ENCODE results near the gene AGMO. TPM values are rescaled to one million over a fixed set of nuclear protein-coding genes. Genes with fewer than 3 reads are reported as not detected.

AGMO gene
- total RNA-seq, 1 experiment from 2014 or later = not detected

DNA sequence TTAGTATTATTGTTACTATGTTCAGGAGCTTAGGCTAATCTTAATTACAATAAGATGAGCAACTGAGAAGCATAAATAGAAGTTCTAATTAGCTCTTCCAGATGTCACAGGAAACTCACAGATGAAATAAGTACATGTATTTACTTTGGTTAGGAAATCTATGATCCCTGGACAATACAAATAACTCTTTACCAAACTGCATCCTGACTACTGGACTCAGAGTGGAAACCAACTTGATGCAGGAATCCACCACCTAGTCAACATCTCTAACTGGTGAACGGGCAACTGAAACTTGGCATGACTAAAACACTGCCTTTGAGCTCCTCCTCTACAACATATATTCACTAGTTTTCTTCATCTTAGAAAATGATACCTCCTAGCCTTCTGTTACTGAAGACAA, 193.2 kb downstream of the AGMO start:
- Histone ChIP-seq H3K9me2 (ENCODE audit: insufficient read depth) (no peaks in the 10 kb centered on the region), H3K9me3 (ENCODE audit: control insufficient read depth in 1 of 2, insufficient read depth in 1 of 2, low read depth in 1 of 2, low read length in 2 of 2) (no peaks in the 10 kb centered on the region), H2AFZ (ENCODE audit: low read depth, low read length, poor library complexity, severe bottlenecking) (no peak overlapping the region), H3K27ac (ENCODE audit: low read depth, low read length) (no peak overlapping the region), H3K36me3 (ENCODE audit: control insufficient read depth in 1 of 2, insufficient read depth in 2 of 2, low read length in 2 of 2) (no peaks in the 10 kb centered on the region), H3K4me1 (ENCODE audit: control insufficient read depth in 1 of 2, insufficient read depth in 2 of 2, low read length in 2 of 2) (no peaks in the 10 kb centered on the region), H3K79me2 (ENCODE audit: insufficient read depth, low read length) (no peaks in the 10 kb centered on the region), H3K4me3 (replicated peaks in 1 of 2; ENCODE audit: low read depth in 1 of 2, low read length in 2 of 2) (no peak overlapping the region), H3K9ac (ENCODE audit: low read length) (no peak overlapping the region), H3K4me2 (ENCODE audit: low read length) (no peak overlapping the region), H3K27me3 (ENCODE audit: insufficient read depth, low read length) (no peaks in the 10 kb centered on the region), H4K20me1 (ENCODE audit: insufficient read depth) (no peaks in the 10 kb centered on the region)
- ChIA-PET RAD21 (ENCODE audit: low non-redundant PET in 1 of 2, low total read pairs in 2 of 2, uncharacterized antibody in 2 of 2, unreplicated experiment in 2 of 2) (no interaction called here), CTCF (no interaction called here), POLR2A (no interaction called here)
- intact Hi-C loops (cut with micrococcal nuclease) = no loop called here
- BruUV-seq (replicated peaks) = no TSS peak
- TF ChIP-seq, protein P1, sequence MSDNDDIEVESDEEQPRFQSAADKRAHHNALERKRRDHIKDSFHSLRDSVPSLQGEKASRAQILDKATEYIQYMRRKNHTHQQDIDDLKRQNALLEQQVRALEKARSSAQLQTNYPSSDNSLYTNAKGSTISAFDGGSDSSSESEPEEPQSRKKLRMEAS (IDR thresholded peaks at IDR 0.05) = no peak
- no peak for TF ChIP-seq ELF1 (IDR thresholded peaks at IDR 0.05; ENCODE audit: borderline replicate concordance, low read depth)
- TF ChIP-seq SRF (IDR thresholded peaks at IDR 0.05; ENCODE audit: low read depth) = no peak
- no peak for TF ChIP-seq ZFX (IDR thresholded peaks at IDR 0.05)
- TF ChIP-seq CTCF (IDR thresholded peaks at IDR 0.05 in 2 of 3, conservative IDR thresholded peaks at IDR 0.05 in 1 of 3; ENCODE audit: borderline replicate concordance in 1 of 3, insufficient read depth in 1 of 3, low read depth in 2 of 3, low read length in 2 of 3) = no peak
- DNase-seq (ENCODE audit: low read depth, low spot score) (no peak), ATAC-seq (no peak)

GRCh38 chr7:15367897-15368296, 193.9 kb downstream of the AGMO start:
- ChIA-PET CTCF (no interaction called here), POLR2A (no interaction called here), RAD21 (ENCODE audit: low non-redundant PET in 1 of 2, low total read pairs in 2 of 2, uncharacterized antibody in 2 of 2, unreplicated experiment in 2 of 2) (no interaction called here)
- DNase-seq (ENCODE audit: low read depth, low spot score) (no peak), ATAC-seq (no peak)
- Histone ChIP-seq H3K9ac (ENCODE audit: low read length) (no peak overlapping the region), H2AFZ (ENCODE audit: low read depth, low read length, poor library complexity, severe bottlenecking) (no peak overlapping the region), H3K36me3 (ENCODE audit: control insufficient read depth in 1 of 2, insufficient read depth in 2 of 2, low read length in 2 of 2) (no peaks in the 10 kb centered on the region), H3K4me2 (ENCODE audit: low read length) (no peak overlapping the region), H3K4me3 (replicated peaks in 1 of 2; ENCODE audit: low read depth in 1 of 2, low read length in 2 of 2) (no peak overlapping the region), H3K9me3 (ENCODE audit: control insufficient read depth in 1 of 2, insufficient read depth in 1 of 2, low read depth in 1 of 2, low read length in 2 of 2) (no peaks in the 10 kb centered on the region), H3K79me2 (ENCODE audit: insufficient read depth, low read length) (no peaks in the 10 kb centered on the region), H3K27ac (ENCODE audit: low read depth, low read length) (no peak overlapping the region), H3K27me3 (ENCODE audit: insufficient read depth, low read length) (no peaks in the 10 kb centered on the region), H4K20me1 (ENCODE audit: insufficient read depth) (no peaks in the 10 kb centered on the region), H3K9me2 (ENCODE audit: insufficient read depth) (no peaks in the 10 kb centered on the region), H3K4me1 (ENCODE audit: control insufficient read depth in 1 of 2, insufficient read depth in 2 of 2, low read length in 2 of 2) (no peaks in the 10 kb centered on the region)
- intact Hi-C loops (cut with micrococcal nuclease) = loop anchor here (2.0 kb wide), 1 partner anchor 69 kb away; no protein-coding TSS in a partner anchor
- BruUV-seq (replicated peaks) = no TSS peak
- TF ChIP-seq, protein P2, sequence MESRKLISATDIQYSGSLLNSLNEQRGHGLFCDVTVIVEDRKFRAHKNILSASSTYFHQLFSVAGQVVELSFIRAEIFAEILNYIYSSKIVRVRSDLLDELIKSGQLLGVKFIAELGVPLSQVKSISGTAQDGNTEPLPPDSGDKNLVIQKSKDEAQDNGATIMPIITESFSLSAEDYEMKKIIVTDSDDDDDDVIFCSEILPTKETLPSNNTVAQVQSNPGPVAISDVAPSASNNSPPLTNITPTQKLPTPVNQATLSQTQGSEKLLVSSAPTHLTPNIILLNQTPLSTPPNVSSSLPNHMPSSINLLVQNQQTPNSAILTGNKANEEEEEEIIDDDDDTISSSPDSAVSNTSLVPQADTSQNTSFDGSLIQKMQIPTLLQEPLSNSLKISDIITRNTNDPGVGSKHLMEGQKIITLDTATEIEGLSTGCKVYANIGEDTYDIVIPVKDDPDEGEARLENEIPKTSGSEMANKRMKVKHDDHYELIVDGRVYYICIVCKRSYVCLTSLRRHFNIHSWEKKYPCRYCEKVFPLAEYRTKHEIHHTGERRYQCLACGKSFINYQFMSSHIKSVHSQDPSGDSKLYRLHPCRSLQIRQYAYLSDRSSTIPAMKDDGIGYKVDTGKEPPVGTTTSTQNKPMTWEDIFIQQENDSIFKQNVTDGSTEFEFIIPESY (IDR thresholded peaks at IDR 0.05; ENCODE audit: extremely low read depth, insufficient replicate concordance, low read length) = no peak
- TF ChIP-seq, protein P3, sequence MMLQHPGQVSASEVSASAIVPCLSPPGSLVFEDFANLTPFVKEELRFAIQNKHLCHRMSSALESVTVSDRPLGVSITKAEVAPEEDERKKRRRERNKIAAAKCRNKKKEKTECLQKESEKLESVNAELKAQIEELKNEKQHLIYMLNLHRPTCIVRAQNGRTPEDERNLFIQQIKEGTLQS (IDR thresholded peaks at IDR 0.05) = no peak
- TF ChIP-seq ZFX (IDR thresholded peaks at IDR 0.05) = no peak
- TF ChIP-seq SRF (IDR thresholded peaks at IDR 0.05; ENCODE audit: low read depth) = no peak
- no peak for TF ChIP-seq TCF7L2 (IDR thresholded peaks at IDR 0.05; ENCODE audit: borderline replicate concordance, extremely low read depth, insufficient read depth, insufficient read length)
- no peak for TF ChIP-seq POLR2A (IDR thresholded peaks at IDR 0.05; ENCODE audit: borderline replicate concordance, extremely low read depth, insufficient read depth, insufficient read length)
- TF ChIP-seq REST (IDR thresholded peaks at IDR 0.05; ENCODE audit: low read depth) = no peak
- TF ChIP-seq FOSL1 (IDR thresholded peaks at IDR 0.05; ENCODE audit: low read depth) = no peak
- TF ChIP-seq EZH2 (IDR thresholded peaks at IDR 0.05) = no peak
